Measurements from ENCODE around the gene PSMA6. TPM values are rescaled to one million over a fixed set of nuclear protein-coding genes. Genes with fewer than 3 reads are reported as not detected.

The PSMA6 gene
- total and polyA plus RNA-seq, 2 of the 13 experiments (the other 11 are each of a cell fraction or from before 2014, with no cell fraction given) = 525 to 1,109 TPM

DNA sequence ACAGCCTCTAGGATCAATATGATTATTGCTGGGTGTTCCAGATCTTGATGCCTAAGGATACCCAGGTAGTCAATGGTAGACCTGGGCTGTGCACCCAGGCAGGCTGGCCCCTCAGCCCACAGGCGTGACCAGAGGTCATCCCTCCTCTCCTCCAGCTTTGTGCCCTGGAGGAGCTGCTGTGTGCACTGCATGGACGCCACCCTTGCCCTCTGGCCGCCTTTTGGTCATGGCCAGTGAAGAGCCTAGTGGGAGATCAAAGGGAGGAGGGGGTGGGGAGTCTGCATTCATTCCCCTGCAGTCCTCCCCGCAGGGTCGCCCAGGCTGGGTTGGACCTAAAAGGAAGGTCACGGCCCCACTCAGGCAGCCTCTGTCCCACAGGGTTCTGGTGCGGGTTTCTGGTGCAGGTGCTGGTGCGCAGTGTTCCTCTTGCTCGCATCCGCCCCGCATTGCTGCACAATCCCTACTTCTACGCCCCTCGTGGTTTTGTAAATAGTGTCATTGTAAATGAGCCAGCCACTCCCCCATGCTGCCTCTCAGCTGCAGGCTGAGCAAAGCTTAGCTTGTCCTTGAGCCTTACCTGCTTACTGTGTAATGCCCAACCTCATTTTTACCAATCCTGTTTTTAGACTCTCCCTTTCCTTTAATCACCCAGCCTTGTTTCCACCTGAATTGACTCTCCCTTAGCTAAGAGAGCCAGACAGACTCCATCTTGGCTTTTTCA, 55.3 kb downstream of the PSMA6 start (continued):
- TF ChIP-seq, protein P1, sequence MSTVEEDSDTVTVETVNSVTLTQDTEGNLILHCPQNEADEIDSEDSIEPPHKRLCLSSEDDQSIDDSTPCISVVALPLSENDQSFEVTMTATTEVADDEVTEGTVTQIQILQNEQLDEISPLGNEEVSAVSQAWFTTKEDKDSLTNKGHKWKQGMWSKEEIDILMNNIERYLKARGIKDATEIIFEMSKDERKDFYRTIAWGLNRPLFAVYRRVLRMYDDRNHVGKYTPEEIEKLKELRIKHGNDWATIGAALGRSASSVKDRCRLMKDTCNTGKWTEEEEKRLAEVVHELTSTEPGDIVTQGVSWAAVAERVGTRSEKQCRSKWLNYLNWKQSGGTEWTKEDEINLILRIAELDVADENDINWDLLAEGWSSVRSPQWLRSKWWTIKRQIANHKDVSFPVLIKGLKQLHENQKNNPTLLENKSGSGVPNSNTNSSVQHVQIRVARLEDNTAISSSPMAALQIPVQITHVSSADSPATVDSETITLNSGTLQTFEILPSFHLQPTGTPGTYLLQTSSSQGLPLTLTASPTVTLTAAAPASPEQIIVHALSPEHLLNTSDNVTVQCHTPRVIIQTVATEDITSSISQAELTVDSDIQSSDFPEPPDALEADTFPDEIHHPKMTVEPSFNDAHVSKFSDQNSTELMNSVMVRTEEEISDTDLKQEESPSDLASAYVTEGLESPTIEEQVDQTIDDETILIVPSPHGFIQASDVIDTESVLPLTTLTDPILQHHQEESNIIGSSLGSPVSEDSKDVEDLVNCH (CRISPR knock-in tag; IDR thresholded peaks at IDR 0.05) = peak; percentile 72; the same call in 1 of the 2 replicates
- TF ChIP-seq ZNF644 (CRISPR knock-in tag; IDR thresholded peaks at IDR 0.05; ENCODE audit: low read depth) (peak; percentile 91), TRIM24 (CRISPR knock-in tag; IDR thresholded peaks at IDR 0.05) (peak; percentile 90), GABPA (IDR thresholded peaks at IDR 0.05; ENCODE audit: low read depth, low read length) (no peak), GABPA (CRISPR knock-in tag; IDR thresholded peaks at IDR 0.05; ENCODE audit: low read depth) (no peak), ZNF44 (CRISPR knock-in tag; IDR thresholded peaks at IDR 0.05) (peak; percentile 97), ZNF768 (CRISPR knock-in tag; IDR thresholded peaks at IDR 0.05) (peak; percentile 82), HNRNPLL (IDR thresholded peaks at IDR 0.05; ENCODE audit: low read depth, low read length, poor library complexity, severe bottlenecking) (peak; percentile 89), FOXC1 (CRISPR knock-in tag; IDR thresholded peaks at IDR 0.05; ENCODE audit: borderline replicate concordance) (peak; percentile 84)
- TF ChIP-seq, protein P2, sequence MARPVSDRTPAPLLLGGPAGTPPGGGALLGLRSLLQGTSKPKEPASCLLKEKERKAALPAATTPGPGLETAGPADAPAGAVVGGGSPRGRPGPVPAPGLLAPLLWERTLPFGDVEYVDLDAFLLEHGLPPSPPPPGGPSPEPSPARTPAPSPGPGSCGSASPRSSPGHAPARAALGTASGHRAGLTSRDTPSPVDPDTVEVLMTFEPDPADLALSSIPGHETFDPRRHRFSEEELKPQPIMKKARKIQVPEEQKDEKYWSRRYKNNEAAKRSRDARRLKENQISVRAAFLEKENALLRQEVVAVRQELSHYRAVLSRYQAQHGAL (CRISPR knock-in tag; IDR thresholded peaks at IDR 0.05; ENCODE audit: not compliant biosample characterization) = no peak
- TF ChIP-seq, protein P3, sequence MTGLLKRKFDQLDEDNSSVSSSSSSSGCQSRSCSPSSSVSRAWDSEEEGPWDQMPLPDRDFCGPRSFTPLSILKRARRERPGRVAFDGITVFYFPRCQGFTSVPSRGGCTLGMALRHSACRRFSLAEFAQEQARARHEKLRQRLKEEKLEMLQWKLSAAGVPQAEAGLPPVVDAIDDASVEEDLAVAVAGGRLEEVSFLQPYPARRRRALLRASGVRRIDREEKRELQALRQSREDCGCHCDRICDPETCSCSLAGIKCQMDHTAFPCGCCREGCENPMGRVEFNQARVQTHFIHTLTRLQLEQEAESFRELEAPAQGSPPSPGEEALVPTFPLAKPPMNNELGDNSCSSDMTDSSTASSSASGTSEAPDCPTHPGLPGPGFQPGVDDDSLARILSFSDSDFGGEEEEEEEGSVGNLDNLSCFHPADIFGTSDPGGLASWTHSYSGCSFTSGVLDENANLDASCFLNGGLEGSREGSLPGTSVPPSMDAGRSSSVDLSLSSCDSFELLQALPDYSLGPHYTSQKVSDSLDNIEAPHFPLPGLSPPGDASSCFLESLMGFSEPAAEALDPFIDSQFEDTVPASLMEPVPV (CRISPR knock-in tag; IDR thresholded peaks at IDR 0.05) = peak; percentile 97; the same call in 1 of the 2 replicates
- TF ChIP-seq, protein P4, sequence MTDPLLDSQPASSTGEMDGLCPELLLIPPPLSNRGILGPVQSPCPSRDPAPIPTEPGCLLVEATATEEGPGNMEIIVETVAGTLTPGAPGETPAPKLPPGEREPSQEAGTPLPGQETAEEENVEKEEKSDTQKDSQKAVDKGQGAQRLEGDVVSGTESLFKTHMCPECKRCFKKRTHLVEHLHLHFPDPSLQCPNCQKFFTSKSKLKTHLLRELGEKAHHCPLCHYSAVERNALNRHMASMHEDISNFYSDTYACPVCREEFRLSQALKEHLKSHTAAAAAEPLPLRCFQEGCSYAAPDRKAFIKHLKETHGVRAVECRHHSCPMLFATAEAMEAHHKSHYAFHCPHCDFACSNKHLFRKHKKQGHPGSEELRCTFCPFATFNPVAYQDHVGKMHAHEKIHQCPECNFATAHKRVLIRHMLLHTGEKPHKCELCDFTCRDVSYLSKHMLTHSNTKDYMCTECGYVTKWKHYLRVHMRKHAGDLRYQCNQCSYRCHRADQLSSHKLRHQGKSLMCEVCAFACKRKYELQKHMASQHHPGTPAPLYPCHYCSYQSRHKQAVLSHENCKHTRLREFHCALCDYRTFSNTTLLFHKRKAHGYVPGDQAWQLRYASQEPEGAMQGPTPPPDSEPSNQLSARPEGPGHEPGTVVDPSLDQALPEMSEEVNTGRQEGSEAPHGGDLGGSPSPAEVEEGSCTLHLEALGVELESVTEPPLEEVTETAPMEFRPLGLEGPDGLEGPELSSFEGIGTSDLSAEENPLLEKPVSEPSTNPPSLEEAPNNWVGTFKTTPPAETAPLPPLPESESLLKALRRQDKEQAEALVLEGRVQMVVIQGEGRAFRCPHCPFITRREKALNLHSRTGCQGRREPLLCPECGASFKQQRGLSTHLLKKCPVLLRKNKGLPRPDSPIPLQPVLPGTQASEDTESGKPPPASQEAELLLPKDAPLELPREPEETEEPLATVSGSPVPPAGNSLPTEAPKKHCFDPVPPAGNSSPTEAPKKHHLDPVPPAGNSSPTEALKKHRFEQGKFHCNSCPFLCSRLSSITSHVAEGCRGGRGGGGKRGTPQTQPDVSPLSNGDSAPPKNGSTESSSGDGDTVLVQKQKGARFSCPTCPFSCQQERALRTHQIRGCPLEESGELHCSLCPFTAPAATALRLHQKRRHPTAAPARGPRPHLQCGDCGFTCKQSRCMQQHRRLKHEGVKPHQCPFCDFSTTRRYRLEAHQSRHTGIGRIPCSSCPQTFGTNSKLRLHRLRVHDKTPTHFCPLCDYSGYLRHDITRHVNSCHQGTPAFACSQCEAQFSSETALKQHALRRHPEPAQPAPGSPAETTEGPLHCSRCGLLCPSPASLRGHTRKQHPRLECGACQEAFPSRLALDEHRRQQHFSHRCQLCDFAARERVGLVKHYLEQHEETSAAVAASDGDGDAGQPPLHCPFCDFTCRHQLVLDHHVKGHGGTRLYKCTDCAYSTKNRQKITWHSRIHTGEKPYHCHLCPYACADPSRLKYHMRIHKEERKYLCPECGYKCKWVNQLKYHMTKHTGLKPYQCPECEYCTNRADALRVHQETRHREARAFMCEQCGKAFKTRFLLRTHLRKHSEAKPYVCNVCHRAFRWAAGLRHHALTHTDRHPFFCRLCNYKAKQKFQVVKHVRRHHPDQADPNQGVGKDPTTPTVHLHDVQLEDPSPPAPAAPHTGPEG (CRISPR knock-in tag; IDR thresholded peaks at IDR 0.05) = peak; percentile 91
